Neural cell (in vitro differentiated cells): ENCODE measurements around the gene HSD3B1. TPM values are rescaled to one million over a fixed set of nuclear protein-coding genes. Genes with fewer than 3 reads are reported as not detected.
"Not testable (repeated sequence)": the region's sequence is repeated elsewhere in the genome, so short reads cannot be mapped to it uniquely, and the experiment has no call there.

Source experiments
- H2AFZ ChIP-seq: fragments of 200-600, 300-800 bp; sonication (generic), shearing (Covaris generic); 2 replicates; pipeline ENCODE4 v1.6.0; 2014; ENCODE audit warnings: low read depth, mild to moderate bottlenecking, antibody characterized with exemption, low read length, moderate library complexity
- H3F3A ChIP-seq: fragments of 200-600 bp; shearing (Covaris generic); 2 replicates; pipeline ENCODE4 v1.6.1; 2016; ENCODE audit warnings: mild to moderate bottlenecking, moderate library complexity, mixed read lengths, antibody characterized with exemption, low read length; ENCODE audit not compliant: insufficient read depth, poor library complexity, severe bottlenecking
- H3K27ac ChIP-seq: fragments of 200-600, 300-800 bp; sonication (generic), shearing (Covaris generic); 2 replicates; pipeline ENCODE4 v1.5.1; 2014; ENCODE audit warnings: mild to moderate bottlenecking, low read length, moderate library complexity
- H3K27me3 ChIP-seq: fragments of 300-800, 200-600 bp; sonication (generic), shearing (Covaris generic); 2 replicates; pipeline ENCODE4 v1.6.0; 2014; ENCODE audit warnings: mild to moderate bottlenecking, low read depth, low read length, moderate library complexity; ENCODE audit not compliant: insufficient read depth
- H3K36me3 ChIP-seq: fragments of 300-800, 200-600 bp; sonication (generic), shearing (Covaris generic); 2 replicates; pipeline ENCODE4 v1.5.1; 2014; ENCODE audit warnings: mild to moderate bottlenecking, antibody characterized with exemption, low read length, moderate library complexity; ENCODE audit not compliant: insufficient read depth
- H3K4me2 ChIP-seq: fragments of 300-800, 200-600 bp; sonication (generic), shearing (Covaris generic); 2 replicates; pipeline ENCODE4 v1.6.0; 2014; ENCODE audit warnings: mild to moderate bottlenecking, low read length
- H3K4me3 ChIP-seq: fragments of 300-800, 200-600 bp; sonication (generic), shearing (Covaris generic); 2 replicates; pipeline ENCODE4 v1.5.1; 2014; ENCODE audit warnings: mild to moderate bottlenecking, low read length, moderate library complexity
- H3K79me2 ChIP-seq: fragments of 200-600 bp; shearing (Covaris generic); replicated peaks from 2 replicates; pipeline ENCODE4 v1.6.0; 2014; ENCODE audit warnings: mild to moderate bottlenecking, low read length, moderate library complexity; ENCODE audit not compliant: insufficient read depth
- H3K9ac ChIP-seq: fragments of 300-800, 200-600 bp; sonication (generic), shearing (Covaris generic); 2 replicates; pipeline ENCODE4 v1.6.1; 2016; ENCODE audit warnings: mild to moderate bottlenecking, low read length, mixed read lengths
- H3K9me2 ChIP-seq: fragments of 200-600 bp; shearing (Covaris generic); 2 replicates; pipeline ENCODE4 v1.6.1; 2016; ENCODE audit warnings: mild to moderate bottlenecking, low read length, mixed read lengths; ENCODE audit not compliant: insufficient read depth
- H3K9me3 ChIP-seq: fragments of 200-600, 300-800 bp; sonication (generic), shearing (Covaris generic); 2 replicates; pipeline ENCODE4 v1.6.1; 2016; ENCODE audit warnings: mild to moderate bottlenecking, mixed run types, low read length, moderate library complexity, mixed read lengths
- H4K20me1 ChIP-seq: fragments of 200-600 bp; shearing (Covaris generic); 2 replicates; pipeline ENCODE4 v1.6.1; 2016; ENCODE audit warnings: mild to moderate bottlenecking, mixed run types; ENCODE audit not compliant: insufficient read depth
- EP300 ChIP-seq: fragments of 450-650 bp; conservative IDR thresholded peaks from 2 replicates; pipeline ENCODE4 v1.6.1; 2014; ENCODE audit warnings: antibody characterized with exemption, mild to moderate bottlenecking, moderate library complexity; ENCODE audit not compliant: poor library complexity, severe bottlenecking
- EZH2 ChIP-seq: fragments of 200-600, 300-800 bp; shearing (Covaris generic), sonication (generic); IDR thresholded peaks from 2 replicates; pipeline ENCODE4 v1.6.1; 2014; ENCODE audit warnings: antibody characterized with exemption, low read length, borderline replicate concordance, mild to moderate bottlenecking; ENCODE audit not compliant: insufficient read depth, poor library complexity, severe bottlenecking
- MXI1 ChIP-seq: fragments of 450-650 bp; conservative IDR thresholded peaks from 2 replicates; pipeline ENCODE4 v1.6.1; 2014; ENCODE audit warnings: antibody characterized with exemption, mild to moderate bottlenecking; ENCODE audit not compliant: poor library complexity, severe bottlenecking
- POLR2AphosphoS5 ChIP-seq: IDR thresholded peaks from 2 replicates; pipeline ENCODE4 v1.6.1; 2012
- RAD21 ChIP-seq: fragments of 450-650 bp; conservative IDR thresholded peaks from 2 replicates; pipeline ENCODE4 v1.6.1; 2014; ENCODE audit warnings: antibody characterized with exemption, mild to moderate bottlenecking, moderate library complexity
- SMC3 ChIP-seq: fragments of 450-650 bp; conservative IDR thresholded peaks from 2 replicates; pipeline ENCODE4 v1.6.1; 2014; ENCODE audit warnings: antibody characterized with exemption, mild to moderate bottlenecking, moderate library complexity; ENCODE audit not compliant: poor library complexity
- TAF1 ChIP-seq: IDR thresholded peaks from 2 replicates; pipeline ENCODE4 v1.6.1; 2012; ENCODE audit warnings: low read depth
- polyA plus RNA-seq: library from polyadenylated mRNA; depleted of rRNA; stranded (reverse); fragments of >200 nt; gene quantifications from 2 replicates; pipeline ENCODE4 v1.2.3, GENCODE V29; 2014
- TF ChIP-seq, protein P1 (sequence below): fragments of 450-650 bp; IDR thresholded peaks from 2 replicates; pipeline ENCODE4 v1.5.1; 2014; ENCODE audit warnings: antibody characterized with exemption, mild to moderate bottlenecking, moderate library complexity; ENCODE audit not compliant: poor library complexity, severe bottlenecking
- TF ChIP-seq, protein P2 (sequence below): IDR thresholded peaks from 2 replicates; pipeline ENCODE4 v1.6.1; 2012; ENCODE audit warnings: borderline replicate concordance

Gene HSD3B1
- polyA plus RNA-seq, 1 donor from 2014 or later, result not detected

DNA sequence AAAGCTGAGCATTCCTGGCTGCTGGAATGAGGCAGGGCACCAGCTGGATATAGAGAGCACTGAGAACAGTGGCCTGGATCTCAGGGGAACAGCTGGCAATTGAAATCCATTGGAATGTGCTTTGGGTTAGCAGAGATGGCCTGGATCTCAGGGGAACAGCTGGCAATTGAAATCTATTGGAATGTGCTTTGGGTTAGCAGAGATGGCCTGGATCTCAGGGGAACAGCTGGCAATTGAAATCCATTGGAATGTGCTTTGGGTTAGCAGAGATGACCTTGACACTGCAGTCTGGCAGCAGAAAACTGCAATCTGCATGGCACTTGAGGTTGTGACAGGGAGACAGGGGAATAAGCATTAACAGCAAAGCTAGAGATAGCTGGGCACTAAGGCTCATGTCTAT lies 10.7 kb downstream of the HSD3B1 start:
- H3K4me3 ChIP-seq, H3K4me2 ChIP-seq, H3K36me3 ChIP-seq, H4K20me1 ChIP-seq, H3K79me2 ChIP-seq, H3K9me2 ChIP-seq, H3K9ac ChIP-seq, H3K27me3 ChIP-seq, H2AFZ ChIP-seq, H3F3A ChIP-seq, H3K9me3 ChIP-seq, H3K27ac ChIP-seq: not testable (repeated sequence)

DNA sequence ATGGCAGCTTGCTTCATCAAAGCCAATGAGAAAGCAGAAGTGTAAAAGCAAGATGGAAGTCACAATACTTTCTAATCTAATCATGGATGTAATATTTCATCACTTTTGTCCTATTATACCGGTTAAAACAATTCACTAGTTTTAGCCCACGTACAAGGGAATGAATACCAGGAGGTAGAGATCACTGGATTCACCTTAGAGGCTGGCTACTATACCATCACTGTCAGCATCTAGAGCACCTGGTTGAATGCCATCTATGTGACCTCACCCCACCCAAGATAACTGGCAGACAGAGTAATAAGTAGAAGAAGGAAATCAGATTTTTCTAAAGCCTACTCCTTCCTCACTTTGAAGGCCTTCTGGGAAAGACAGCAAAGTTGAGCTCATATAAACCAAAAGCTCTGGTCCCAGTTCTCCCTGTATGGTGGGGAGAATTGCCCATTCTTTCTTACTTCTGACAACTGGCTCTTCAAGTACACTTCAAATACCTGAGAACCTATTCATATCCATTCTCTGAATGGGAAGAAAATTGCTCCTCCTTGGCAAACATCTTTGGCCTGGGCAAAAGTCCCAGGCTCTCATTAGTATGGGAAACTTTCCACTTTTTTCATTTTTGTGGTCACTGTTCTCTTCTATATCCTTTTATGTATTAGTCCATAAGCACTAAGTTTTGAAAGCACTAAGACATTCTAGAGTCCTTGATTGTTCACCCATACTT lies 24.8 kb downstream of the HSD3B1 start:
- Histone ChIP-seq H3K9me3 (no peaks in the 10 kb centered on the region), H3K36me3 (no peaks in the 10 kb centered on the region), H3K4me3 (no peak overlapping the region), H3K9ac (no peak overlapping the region), H2AFZ (no peak overlapping the region), H4K20me1 (no peaks in the 10 kb centered on the region), H3K79me2 (no peaks in the 10 kb centered on the region), H3K27ac (no peak overlapping the region), H3K9me2 (no peaks in the 10 kb centered on the region), H3F3A (no peaks in the 10 kb centered on the region), H3K27me3 (no peaks in the 10 kb centered on the region), H3K4me2 (no peak overlapping the region)
- TF ChIP-seq RAD21 (no peak), TAF1 (no peak), EP300 (no peak), SMC3 (no peak), POLR2AphosphoS5 (no peak), EZH2 (no peak), MXI1 (no peak)
- TF ChIP-seq, protein P1, sequence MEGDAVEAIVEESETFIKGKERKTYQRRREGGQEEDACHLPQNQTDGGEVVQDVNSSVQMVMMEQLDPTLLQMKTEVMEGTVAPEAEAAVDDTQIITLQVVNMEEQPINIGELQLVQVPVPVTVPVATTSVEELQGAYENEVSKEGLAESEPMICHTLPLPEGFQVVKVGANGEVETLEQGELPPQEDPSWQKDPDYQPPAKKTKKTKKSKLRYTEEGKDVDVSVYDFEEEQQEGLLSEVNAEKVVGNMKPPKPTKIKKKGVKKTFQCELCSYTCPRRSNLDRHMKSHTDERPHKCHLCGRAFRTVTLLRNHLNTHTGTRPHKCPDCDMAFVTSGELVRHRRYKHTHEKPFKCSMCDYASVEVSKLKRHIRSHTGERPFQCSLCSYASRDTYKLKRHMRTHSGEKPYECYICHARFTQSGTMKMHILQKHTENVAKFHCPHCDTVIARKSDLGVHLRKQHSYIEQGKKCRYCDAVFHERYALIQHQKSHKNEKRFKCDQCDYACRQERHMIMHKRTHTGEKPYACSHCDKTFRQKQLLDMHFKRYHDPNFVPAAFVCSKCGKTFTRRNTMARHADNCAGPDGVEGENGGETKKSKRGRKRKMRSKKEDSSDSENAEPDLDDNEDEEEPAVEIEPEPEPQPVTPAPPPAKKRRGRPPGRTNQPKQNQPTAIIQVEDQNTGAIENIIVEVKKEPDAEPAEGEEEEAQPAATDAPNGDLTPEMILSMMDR, result no peak
- TF ChIP-seq, protein P2, sequence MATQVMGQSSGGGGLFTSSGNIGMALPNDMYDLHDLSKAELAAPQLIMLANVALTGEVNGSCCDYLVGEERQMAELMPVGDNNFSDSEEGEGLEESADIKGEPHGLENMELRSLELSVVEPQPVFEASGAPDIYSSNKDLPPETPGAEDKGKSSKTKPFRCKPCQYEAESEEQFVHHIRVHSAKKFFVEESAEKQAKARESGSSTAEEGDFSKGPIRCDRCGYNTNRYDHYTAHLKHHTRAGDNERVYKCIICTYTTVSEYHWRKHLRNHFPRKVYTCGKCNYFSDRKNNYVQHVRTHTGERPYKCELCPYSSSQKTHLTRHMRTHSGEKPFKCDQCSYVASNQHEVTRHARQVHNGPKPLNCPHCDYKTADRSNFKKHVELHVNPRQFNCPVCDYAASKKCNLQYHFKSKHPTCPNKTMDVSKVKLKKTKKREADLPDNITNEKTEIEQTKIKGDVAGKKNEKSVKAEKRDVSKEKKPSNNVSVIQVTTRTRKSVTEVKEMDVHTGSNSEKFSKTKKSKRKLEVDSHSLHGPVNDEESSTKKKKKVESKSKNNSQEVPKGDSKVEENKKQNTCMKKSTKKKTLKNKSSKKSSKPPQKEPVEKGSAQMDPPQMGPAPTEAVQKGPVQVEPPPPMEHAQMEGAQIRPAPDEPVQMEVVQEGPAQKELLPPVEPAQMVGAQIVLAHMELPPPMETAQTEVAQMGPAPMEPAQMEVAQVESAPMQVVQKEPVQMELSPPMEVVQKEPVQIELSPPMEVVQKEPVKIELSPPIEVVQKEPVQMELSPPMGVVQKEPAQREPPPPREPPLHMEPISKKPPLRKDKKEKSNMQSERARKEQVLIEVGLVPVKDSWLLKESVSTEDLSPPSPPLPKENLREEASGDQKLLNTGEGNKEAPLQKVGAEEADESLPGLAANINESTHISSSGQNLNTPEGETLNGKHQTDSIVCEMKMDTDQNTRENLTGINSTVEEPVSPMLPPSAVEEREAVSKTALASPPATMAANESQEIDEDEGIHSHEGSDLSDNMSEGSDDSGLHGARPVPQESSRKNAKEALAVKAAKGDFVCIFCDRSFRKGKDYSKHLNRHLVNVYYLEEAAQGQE, result no peak

DNA sequence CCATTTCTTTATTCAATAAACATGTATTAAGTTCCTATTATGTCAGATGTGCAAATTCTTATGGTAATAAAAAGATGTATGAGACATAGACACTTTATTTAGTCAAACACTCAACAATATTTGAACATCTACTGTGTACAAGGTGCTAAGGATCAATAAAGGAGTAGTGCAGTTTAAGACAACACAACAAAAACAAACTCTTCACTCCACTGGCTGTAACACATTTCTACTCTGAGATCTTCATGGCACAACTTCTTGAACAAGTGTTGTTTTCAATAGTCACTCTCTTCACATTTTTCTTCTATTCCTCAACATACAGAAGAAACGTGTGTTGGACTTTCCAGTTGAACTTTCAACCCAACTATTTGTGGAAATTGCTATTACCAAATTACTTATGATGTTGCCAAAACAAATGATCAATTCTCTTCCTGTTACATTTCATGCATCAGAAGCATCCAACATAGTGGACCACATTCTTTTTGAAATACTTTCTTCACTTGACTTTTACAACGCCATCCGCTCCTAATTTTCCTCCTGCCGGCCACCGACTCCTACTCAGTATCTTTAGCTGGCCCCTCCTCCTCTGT lies 25.4 kb downstream of the HSD3B1 start:
- H3K27me3 ChIP-seq, result no peaks in the 10 kb centered on the region
- no peaks in the 10 kb centered on the region for H4K20me1 ChIP-seq
- no peak for TF ChIP-seq EZH2
- TF ChIP-seq, protein P1, result no peak
- TF ChIP-seq SMC3, result no peak
- no peak for TF ChIP-seq EP300
- no peak for TF ChIP-seq POLR2AphosphoS5
- TF ChIP-seq MXI1, result no peak
- no peak for TF ChIP-seq RAD21
- TF ChIP-seq, protein P2, result no peak
- no peak for TF ChIP-seq TAF1
- H3K79me2 ChIP-seq, result no peaks in the 10 kb centered on the region
- no peaks in the 10 kb centered on the region for H3K36me3 ChIP-seq
- no peak overlapping the region for H3K4me3 ChIP-seq
- H2AFZ ChIP-seq, result no peak overlapping the region
- no peaks in the 10 kb centered on the region for H3K9me3 ChIP-seq
- no peaks in the 10 kb centered on the region for H3K9me2 ChIP-seq
- no peaks in the 10 kb centered on the region for H3F3A ChIP-seq
- H3K4me2 ChIP-seq, result no peak overlapping the region
- H3K9ac ChIP-seq, result no peak overlapping the region
- H3K27ac ChIP-seq, result no peak overlapping the region
